ENCODE measurements around the gene ARHGAP36.

DNA sequence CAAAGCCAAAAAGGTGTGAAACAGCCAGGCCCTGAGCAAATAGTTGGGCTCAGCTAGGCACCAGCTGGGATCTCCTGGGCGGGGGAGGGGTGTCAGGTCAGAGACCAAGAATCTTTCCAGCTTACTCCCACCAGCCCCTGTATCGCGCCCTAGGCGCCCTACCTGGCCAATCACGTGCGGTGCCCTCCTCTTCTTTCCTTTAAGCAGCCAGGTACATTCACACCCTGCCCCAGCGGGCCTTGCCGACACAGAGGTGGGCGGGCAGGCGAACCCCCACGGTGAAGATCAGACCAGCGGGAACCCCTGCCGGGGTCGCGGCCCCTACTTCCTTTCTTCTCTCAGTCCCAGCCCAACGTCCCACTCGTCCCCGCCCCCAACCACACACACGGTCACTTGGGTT is 9.1 kb downstream of the ARHGAP36 start:
- TF ChIP-seq, protein P1, sequence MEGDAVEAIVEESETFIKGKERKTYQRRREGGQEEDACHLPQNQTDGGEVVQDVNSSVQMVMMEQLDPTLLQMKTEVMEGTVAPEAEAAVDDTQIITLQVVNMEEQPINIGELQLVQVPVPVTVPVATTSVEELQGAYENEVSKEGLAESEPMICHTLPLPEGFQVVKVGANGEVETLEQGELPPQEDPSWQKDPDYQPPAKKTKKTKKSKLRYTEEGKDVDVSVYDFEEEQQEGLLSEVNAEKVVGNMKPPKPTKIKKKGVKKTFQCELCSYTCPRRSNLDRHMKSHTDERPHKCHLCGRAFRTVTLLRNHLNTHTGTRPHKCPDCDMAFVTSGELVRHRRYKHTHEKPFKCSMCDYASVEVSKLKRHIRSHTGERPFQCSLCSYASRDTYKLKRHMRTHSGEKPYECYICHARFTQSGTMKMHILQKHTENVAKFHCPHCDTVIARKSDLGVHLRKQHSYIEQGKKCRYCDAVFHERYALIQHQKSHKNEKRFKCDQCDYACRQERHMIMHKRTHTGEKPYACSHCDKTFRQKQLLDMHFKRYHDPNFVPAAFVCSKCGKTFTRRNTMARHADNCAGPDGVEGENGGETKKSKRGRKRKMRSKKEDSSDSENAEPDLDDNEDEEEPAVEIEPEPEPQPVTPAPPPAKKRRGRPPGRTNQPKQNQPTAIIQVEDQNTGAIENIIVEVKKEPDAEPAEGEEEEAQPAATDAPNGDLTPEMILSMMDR (IDR thresholded peaks at IDR 0.05; ENCODE audit: low read length), result no peak
- TF ChIP-seq EZH2 (IDR thresholded peaks at IDR 0.05; ENCODE audit: borderline replicate concordance, low read length), result no peak

Measured in OCI-LY1 (cell line).